SK-N-SH treated with all-trans-retinoic acid at 6 μM for 48 hours (cell line): Measurements from ENCODE around the gene RASA3.

Source experiments
- GLIS3 ChIP-seq: fragments of 250-450 bp; sonication (Bioruptor Pico); IDR thresholded peaks from 2 replicates; pipeline ENCODE4 v1.5.0; 2020; ENCODE audit warnings: mild to moderate bottlenecking, moderate library complexity
- OSR1 ChIP-seq: fragments of 250-450 bp; sonication (Bioruptor Pico); IDR thresholded peaks from 2 replicates; pipeline ENCODE4 v1.8.0; 2022; ENCODE audit warnings: moderate library complexity, mild to moderate bottlenecking, inconsistent platforms
- RARB ChIP-seq: fragments of 250-450 bp; sonication (Bioruptor Pico); IDR thresholded peaks from 2 replicates; pipeline ENCODE4 v1.8.0; 2021; ENCODE audit warnings: mild to moderate bottlenecking, moderate library complexity
- SNAI2 ChIP-seq: fragments of 250-450 bp; sonication (Bioruptor Pico); IDR thresholded peaks from 2 replicates; pipeline ENCODE4 v1.5.0; 2020; ENCODE audit warnings: mild to moderate bottlenecking, moderate library complexity
- TCF4 ChIP-seq: fragments of 250-450 bp; sonication (Bioruptor Pico); IDR thresholded peaks from 2 replicates; pipeline ENCODE4 v1.8.0; 2021; ENCODE audit warnings: mild to moderate bottlenecking, moderate library complexity, borderline replicate concordance
- ZC3H10 ChIP-seq: fragments of 250-450 bp; sonication (Bioruptor Pico); IDR thresholded peaks from 2 replicates; pipeline ENCODE4 v1.5.1; 2021; ENCODE audit warnings: mild to moderate bottlenecking, moderate library complexity
- ZNF70 ChIP-seq: fragments of 450-650 bp; formaldehyde crosslinking; IDR thresholded peaks from 2 replicates; pipeline ENCODE4 v1.5.0; 2020; ENCODE audit warnings: mild to moderate bottlenecking, moderate library complexity
- ZNF8 ChIP-seq: fragments of 450-650 bp; formaldehyde crosslinking; IDR thresholded peaks from 2 replicates; pipeline ENCODE4 v1.5.0; 2020; ENCODE audit warnings: mild to moderate bottlenecking, moderate library complexity

DNA sequence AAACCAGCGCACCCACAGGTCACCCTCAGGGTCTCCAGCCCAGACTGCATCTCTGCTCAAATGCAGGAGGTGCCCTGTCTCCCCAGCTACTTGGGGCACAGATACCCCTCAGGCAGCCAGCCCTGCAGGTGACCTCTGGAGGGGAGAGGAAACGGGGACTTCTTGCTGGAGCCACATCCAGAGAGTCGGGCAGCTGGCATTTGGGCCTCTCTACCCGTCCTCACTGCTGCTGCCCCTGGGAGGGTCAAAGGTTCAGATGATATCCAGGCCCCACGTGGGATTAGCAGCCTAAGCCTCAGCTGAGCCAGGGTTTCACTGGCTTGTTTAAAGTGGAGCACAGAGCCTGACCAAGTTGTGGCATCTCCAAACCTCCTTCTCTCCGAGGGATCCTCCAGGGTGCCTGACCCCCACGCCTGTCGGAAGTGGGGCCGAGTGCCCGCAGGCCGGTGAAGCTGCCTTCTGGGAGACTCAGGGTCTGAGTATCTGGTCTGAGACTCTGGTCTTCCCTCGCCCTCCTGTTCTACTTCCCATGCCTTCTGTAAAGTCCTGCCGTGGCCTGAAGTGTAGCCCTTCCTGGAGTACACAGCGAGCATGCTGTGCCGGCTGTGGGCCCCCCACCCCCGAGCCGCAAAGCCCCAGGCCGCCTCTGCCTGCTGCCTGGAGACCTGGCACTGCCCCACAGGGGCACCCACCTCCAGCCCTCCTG is 2.1 kb downstream of the RASA3 start:
- TF ChIP-seq OSR1 (no peak), RARB (CRISPR knock-in tag) (no peak), ZNF70 (no peak), ZNF8 (no peak), TCF4 (CRISPR knock-in tag) (no peak), GLIS3 (no peak), ZC3H10 (no peak), SNAI2 (no peak)
